ENCODE data around the gene DNM2.

DNA sequence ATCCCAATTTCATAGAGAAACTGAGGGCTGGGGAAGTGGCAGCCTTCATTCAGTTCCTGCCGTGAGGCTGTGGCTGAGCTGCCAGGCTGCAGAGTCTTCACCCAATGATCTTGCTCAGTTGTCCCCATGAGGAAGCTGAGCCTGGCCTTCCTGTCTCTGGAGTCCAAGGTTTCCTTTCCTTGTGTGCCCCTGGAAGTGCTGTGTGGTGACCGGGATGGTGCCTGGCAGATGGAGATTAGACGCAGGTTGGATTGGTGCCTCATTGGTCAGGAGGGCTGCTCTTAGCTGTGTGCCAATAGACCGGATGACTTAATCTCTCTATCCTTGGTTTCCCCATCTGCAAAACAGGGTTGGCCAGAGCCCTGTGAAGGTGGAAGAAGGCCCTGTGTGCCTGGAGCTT is 24.6 kb downstream of the DNM2 start:
- TF ChIP-seq, protein P1, sequence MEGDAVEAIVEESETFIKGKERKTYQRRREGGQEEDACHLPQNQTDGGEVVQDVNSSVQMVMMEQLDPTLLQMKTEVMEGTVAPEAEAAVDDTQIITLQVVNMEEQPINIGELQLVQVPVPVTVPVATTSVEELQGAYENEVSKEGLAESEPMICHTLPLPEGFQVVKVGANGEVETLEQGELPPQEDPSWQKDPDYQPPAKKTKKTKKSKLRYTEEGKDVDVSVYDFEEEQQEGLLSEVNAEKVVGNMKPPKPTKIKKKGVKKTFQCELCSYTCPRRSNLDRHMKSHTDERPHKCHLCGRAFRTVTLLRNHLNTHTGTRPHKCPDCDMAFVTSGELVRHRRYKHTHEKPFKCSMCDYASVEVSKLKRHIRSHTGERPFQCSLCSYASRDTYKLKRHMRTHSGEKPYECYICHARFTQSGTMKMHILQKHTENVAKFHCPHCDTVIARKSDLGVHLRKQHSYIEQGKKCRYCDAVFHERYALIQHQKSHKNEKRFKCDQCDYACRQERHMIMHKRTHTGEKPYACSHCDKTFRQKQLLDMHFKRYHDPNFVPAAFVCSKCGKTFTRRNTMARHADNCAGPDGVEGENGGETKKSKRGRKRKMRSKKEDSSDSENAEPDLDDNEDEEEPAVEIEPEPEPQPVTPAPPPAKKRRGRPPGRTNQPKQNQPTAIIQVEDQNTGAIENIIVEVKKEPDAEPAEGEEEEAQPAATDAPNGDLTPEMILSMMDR (tag by site-specific recombination; IDR thresholded peaks at IDR 0.05) = no peak
- TF ChIP-seq, protein P2, sequence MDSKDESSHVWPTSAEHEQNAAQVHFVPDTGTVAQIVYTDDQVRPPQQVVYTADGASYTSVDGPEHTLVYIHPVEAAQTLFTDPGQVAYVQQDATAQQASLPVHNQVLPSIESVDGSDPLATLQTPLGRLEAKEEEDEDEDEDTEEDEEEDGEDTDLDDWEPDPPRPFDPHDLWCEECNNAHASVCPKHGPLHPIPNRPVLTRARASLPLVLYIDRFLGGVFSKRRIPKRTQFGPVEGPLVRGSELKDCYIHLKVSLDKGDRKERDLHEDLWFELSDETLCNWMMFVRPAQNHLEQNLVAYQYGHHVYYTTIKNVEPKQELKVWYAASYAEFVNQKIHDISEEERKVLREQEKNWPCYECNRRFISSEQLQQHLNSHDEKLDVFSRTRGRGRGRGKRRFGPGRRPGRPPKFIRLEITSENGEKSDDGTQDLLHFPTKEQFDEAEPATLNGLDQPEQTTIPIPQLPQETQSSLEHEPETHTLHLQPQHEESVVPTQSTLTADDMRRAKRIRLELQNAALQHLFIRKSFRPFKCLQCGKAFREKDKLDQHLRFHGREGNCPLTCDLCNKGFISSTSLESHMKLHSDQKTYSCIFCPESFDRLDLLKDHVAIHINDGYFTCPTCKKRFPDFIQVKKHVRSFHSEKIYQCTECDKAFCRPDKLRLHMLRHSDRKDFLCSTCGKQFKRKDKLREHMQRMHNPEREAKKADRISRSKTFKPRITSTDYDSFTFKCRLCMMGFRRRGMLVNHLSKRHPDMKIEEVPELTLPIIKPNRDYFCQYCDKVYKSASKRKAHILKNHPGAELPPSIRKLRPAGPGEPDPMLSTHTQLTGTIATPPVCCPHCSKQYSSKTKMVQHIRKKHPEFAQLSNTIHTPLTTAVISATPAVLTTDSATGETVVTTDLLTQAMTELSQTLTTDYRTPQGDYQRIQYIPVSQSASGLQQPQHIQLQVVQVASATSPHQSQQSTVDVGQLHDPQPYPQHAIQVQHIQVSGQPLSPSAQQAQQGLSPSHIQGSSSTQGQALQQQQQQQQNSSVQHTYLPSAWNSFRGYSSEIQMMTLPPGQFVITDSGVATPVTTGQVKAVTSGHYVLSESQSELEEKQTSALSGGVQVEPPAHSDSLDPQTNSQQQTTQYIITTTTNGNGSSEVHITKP (tag by site-specific recombination; IDR thresholded peaks at IDR 0.05) = no peak
